Eye (tissue), 1 donor: ENCODE results near the gene CHKB.

ENCODE experiments used
- DNase-seq: peaks from one replicate; pipeline ENCODE4 v3.0.0-alpha.2; 2015

CHKB gene

DNA sequence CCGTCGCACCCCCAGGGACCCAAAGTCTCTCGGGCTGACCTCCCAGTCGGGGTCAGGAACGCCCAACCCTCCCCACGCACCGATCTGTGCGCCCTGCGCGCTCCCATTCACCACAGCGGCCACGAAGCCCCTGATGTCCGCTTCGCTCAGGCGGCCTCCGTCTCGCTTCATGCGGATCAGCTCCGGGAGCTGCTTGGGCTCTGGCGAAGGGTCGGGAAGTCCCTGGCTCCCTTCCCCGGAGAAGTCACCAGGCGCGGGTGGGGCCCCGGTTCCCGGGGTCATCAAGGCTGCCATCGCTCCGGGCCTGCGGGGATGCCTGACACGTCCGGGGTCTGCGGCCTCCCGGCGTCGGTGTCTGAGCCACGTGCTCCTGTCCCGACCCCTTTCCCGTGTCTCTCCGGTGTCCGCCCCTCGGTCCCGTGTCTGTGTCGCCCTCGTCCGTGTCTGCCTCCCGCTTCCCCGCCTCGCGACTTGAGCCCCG, 53.2 kb downstream of the CHKB start:
- DNase-seq, result peak; percentile 42
